SU-DHL-6 (cell line): ENCODE results near the gene HEXD.

Experiments used
- CTCF ChIP-seq: fragments of 200-600 bp; sonication (generic); IDR thresholded peaks from one replicate; pipeline ENCODE4 v1.5.1; 2017; ENCODE audit warnings: antibody characterized with exemption, mild to moderate bottlenecking, low read length, moderate library complexity; ENCODE audit not compliant: insufficient read depth, poor library complexity, severe bottlenecking
- EZH2phosphoT487 ChIP-seq: fragments of 200-600 bp; sonication (generic), shearing (Covaris generic); conservative IDR thresholded peaks from 2 replicates; pipeline ENCODE4 v1.6.1; 2018; ENCODE audit warnings: mild to moderate bottlenecking, antibody characterized with exemption, low read length, moderate library complexity, mixed read lengths

DNA sequence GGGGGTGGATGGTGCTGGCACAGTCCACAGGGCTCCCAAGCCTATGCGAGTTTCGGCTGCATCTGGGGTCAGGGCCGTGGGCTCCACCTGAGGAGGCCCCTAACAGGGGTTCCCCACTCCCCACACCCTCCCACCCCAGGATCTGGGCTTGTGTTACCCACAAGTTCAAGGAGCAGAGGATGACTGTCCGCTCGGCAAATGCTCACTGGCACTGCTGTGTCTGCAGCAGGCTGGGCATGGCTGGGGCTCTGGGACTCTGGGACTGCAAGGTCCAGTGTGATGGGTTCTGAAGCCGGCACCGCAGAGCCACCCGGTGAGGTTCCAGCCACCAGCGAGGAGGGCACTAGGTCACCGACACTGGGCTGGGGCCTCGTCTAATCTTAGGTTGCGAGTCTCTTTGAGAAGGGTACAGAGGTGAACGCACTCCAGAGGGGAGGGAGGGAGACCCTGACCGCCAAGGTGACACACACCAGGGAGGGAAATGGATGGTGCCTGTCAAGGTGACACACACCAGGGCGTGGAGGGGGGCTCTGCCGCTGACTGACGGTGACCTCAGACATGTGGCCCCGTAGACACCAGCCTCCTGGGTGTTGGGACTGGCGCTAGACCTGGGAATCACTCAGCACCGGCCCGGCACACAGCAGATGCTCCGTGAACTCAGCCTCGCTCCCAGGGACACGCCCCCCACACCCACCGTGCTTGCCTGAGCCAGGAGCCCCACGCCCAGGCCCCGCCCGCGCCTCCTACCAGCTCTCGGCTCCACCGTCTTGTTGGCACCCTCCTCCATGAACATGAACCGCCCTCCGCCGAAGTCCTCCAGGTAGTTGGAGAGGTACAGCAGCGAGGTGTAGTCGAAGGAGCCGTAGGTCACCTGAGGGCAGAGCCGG, 20.5 kb upstream of the HEXD start:
- TF ChIP-seq CTCF (no peak), EZH2phosphoT487 (no peak)
